Naive thymus-derived CD8-positive, alpha-beta T cell (primary cell): ENCODE data around the gene CHST3. TPM values are rescaled to one million over a fixed set of nuclear protein-coding genes. Genes with fewer than 3 reads are reported as not detected.
A peak's percentile ranks its signal among the peaks of the same experiment; 100 is the strongest.
"Not testable (repeated sequence)": the region's sequence is repeated elsewhere in the genome, so short reads cannot be mapped to it uniquely, and the experiment has no call there.

ENCODE experiments used
- ATAC-seq, 2 donors: fragments of 150-1000 bp; cut with Tn5 transposase in 1 of 2; sonication (Bioruptor Pico), chemical (Tn5 transposase) in 1 of 2; 1 replicate in 1 of 2; 2 replicates in 1 of 2; pipeline ENCODE4 v1.10.0; 2021; ENCODE audit warnings: mild to moderate bottlenecking in 2 of 2, moderate library complexity in 2 of 2
- POLR2A ChIA-PET: fragments of 350-600 bp; sonication (Branson Sonifier 250); formaldehyde crosslinking; loops from one replicate; lab custom pipeline; 2021; ENCODE audit warnings: antibody characterized with exemption; lab: Charles Lee
- DNase-seq, 10 donors: peaks; one replicate each; pipeline versions ENCODE4 v3.0.0 to v3.0.0-alpha.2; 2020 to 2022
- H3K27ac Mint-ChIP-seq, 10 donors: one replicate each; pipeline ENCODE4 v1.8.0; 2020 to 2022; ENCODE audit warnings: mild to moderate bottlenecking in 10 of 10, mixed read lengths in 10 of 10, moderate library complexity in 4 of 10, inconsistent platforms in 1 of 10
- H3K27me3 Mint-ChIP-seq, 5 donors: one replicate each; pipeline ENCODE4 v1.8.0; 2021 to 2022; ENCODE audit warnings: mixed read lengths in 5 of 5
- H3K36me3 Mint-ChIP-seq, 3 donors: one replicate each; pipeline ENCODE4 v1.8.0; 2020 to 2022; ENCODE audit warnings: mixed read lengths in 3 of 3, mild to moderate bottlenecking in 2 of 3, inconsistent platforms in 1 of 3
- H3K4me1 Mint-ChIP-seq, 4 donors: one replicate each; pipeline ENCODE4 v1.8.0; 2021 to 2022; ENCODE audit warnings: mixed read lengths in 4 of 4
- H3K4me3 Mint-ChIP-seq, 10 donors: one replicate each; pipeline ENCODE4 v1.8.0; 2020 to 2022; ENCODE audit warnings: mild to moderate bottlenecking in 10 of 10, mixed read lengths in 10 of 10, moderate library complexity in 6 of 10, inconsistent platforms in 1 of 10
- H3K9me3 Mint-ChIP-seq, 9 donors: one replicate each; pipeline ENCODE4 v1.8.0; 2020 to 2022; ENCODE audit warnings: mixed read lengths in 9 of 9, mild to moderate bottlenecking in 3 of 9, inconsistent platforms in 1 of 9, moderate library complexity in 1 of 9
- polyA plus RNA-seq, 3 donors: library from polyadenylated mRNA; unstranded; fragments of 300-500 nt; fragmentation: Illumina TruSeq; gene quantifications; one replicate each; pipeline ENCODE4 v1.2.3, GENCODE V29; 2021
- total RNA-seq, 8 experiments: library from RNA in 2 of 8; stranded (reverse) in 2 of 8; gene quantifications; one replicate each; pipeline ENCODE4 v1.2.3 and lab custom pipeline; 2021 to 2026

Gene CHST3
- total and polyA plus RNA-seq, 5 experiments from 2014 or later: not detected

DNA sequence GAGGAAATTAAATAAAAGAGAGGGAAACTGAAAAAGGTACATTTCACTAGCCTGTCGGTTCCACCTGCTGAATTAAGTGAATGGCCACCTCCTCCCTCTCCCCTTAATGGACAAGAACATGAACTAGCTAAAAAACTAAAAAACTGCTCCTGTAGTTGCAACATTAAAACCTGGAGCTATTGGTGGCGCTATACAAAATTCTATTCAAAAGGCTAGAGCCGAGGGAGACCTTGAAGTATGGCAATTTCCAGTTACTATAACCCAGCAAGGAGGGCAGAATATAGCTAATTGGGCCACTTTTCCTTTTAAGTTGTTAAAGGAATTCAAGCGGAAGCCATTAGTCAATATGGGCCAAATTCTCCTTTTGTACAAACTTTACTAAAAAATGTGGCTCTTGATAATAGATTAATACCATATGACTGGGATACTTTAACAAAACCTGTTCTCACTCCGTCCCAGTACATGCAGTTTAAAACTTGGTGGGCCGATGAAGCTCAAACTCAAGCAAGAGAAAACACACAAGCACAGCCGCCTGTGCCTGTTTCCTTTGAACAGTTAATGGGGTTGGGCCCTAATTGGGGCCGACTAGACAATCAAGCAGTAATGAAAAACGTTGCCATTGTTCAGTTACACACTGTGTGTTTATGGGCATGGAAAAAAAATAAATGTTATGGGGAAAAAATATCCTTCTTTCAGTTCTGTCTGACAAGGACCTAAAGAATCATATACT, 6.5 kb upstream of the CHST3 start:
- POLR2A ChIA-PET: no interaction called here
- peaks cover 0 to 3% (median 1%) of the 10 kb centered on the region in 4 donors for H3K4me1 Mint-ChIP-seq
- ATAC-seq (no peak), DNase-seq (no peak)
- H3K27me3 Mint-ChIP-seq: peaks cover 9 to 21% (median 12%) of the 10 kb centered on the region in 5 donors
- peaks cover 0 to 18% (median 11%) of the 10 kb centered on the region in 9 donors for H3K9me3 Mint-ChIP-seq
- H3K36me3 Mint-ChIP-seq: peaks cover 0 to 5% (median 0%) of the 10 kb centered on the region in 3 donors
- no peak overlapping the region for H3K27ac Mint-ChIP-seq
- no peak overlapping the region for H3K4me3 Mint-ChIP-seq

DNA sequence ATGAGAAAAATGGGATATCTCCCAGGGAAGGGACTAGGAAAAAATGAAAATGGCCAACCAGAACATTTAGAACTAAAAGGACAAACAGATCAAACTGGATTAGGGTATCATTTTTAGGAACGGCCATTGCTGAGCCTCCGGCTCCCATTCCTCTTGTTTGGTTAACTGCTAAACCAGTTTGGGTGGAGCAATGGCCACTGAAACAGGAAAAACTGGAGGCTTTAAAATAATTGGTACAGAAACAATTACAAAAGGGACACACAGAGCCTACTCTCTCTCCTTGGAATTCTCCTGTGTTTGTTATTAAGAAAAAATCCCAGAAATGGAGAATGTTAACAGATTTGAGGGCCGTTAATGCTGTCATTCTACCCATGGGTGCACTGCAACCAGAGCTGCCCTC, 4.7 kb upstream of the CHST3 start:
- POLR2A ChIA-PET: no interaction called here
- Mint-ChIP-seq H3K4me3 (no peak overlapping the region), H3K27me3 (peaks cover 9 to 26% (median 21%) of the 10 kb centered on the region in 5 donors), H3K27ac (no peak overlapping the region), H3K36me3 (peaks cover 0 to 4% (median 0%) of the 10 kb centered on the region in 3 donors), H3K4me1 (peaks cover 0 to 3% (median 1%) of the 10 kb centered on the region in 4 donors), H3K9me3 (peaks cover 0 to 17% (median 10%) of the 10 kb centered on the region in 9 donors)
- ATAC-seq (no peak), DNase-seq (no peak)

DNA sequence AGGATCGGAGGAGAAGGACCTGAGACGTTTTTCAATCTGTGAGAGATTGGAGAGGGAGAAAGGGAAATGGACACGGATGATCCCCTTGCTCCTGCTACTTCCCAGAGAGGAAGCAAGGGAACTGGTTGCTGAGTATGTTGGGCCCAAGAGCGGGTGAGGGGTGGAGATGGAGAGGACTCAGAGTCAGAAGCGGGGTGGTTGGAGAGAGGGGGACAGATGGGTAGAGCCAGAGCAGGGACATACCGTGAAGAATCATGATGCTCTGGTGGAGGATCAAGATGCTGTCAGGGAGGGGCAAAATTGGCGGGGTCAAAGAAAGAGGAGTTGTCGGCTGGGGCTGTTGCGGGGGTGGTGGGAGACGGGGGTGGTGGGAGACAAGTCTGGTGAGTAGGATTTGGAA, 2.4 kb upstream of the CHST3 start:
- peak overlapping the region in 1 of 10 donors; percentile 44 for H3K27ac Mint-ChIP-seq
- ATAC-seq: no peak
- no peaks in the 10 kb centered on the region for H3K36me3 Mint-ChIP-seq
- H3K27me3 Mint-ChIP-seq: peaks cover 15 to 49% (median 38%) of the 10 kb centered on the region in 5 donors
- peaks cover 0 to 5% (median 0%) of the 10 kb centered on the region in 9 donors for H3K9me3 Mint-ChIP-seq
- peak overlapping the region in 1 of 10 donors; percentile 39 for H3K4me3 Mint-ChIP-seq
- peaks cover 4 to 12% (median 9%) of the 10 kb centered on the region in 4 donors for H3K4me1 Mint-ChIP-seq
- POLR2A ChIA-PET: no interaction called here
- DNase-seq: no peak

DNA sequence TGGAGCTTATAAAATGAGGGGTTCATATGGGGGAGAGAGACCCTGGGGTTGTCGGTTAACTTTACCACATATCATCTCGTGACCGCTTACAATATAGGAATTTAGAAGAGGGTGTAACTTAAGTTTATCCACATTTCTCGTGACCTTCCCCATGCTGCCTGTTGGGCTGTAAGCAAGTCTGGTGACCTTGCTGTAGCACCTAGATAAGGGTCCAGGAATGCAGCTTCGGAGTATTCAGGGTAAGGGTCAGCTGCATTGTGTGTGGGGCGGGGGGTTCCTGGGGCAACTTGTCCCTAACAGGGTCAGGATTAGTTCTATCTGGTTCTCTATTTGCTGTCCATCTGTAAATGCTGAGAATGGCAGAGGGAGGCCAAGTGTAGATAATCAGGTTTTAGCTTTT, 1.3 kb upstream of the CHST3 start:
- Mint-ChIP-seq H3K9me3 (peaks cover 0 to 4% (median 0%) of the 10 kb centered on the region in 9 donors), H3K36me3 (no peaks in the 10 kb centered on the region), H3K27ac (no peak overlapping the region), H3K4me1 (peaks cover 4 to 12% (median 9%) of the 10 kb centered on the region in 4 donors), H3K27me3 (peaks cover 19 to 57% (median 43%) of the 10 kb centered on the region in 5 donors), H3K4me3 (peak overlapping the region; percentile 22 to 74 (median 55))
- POLR2A ChIA-PET: interaction anchor here (0.7 kb wide), 1 partner anchor 15 kb away, joined by 3 read pairs; no protein-coding TSS in a partner anchor
- no peak for ATAC-seq
- no peak for DNase-seq

DNA sequence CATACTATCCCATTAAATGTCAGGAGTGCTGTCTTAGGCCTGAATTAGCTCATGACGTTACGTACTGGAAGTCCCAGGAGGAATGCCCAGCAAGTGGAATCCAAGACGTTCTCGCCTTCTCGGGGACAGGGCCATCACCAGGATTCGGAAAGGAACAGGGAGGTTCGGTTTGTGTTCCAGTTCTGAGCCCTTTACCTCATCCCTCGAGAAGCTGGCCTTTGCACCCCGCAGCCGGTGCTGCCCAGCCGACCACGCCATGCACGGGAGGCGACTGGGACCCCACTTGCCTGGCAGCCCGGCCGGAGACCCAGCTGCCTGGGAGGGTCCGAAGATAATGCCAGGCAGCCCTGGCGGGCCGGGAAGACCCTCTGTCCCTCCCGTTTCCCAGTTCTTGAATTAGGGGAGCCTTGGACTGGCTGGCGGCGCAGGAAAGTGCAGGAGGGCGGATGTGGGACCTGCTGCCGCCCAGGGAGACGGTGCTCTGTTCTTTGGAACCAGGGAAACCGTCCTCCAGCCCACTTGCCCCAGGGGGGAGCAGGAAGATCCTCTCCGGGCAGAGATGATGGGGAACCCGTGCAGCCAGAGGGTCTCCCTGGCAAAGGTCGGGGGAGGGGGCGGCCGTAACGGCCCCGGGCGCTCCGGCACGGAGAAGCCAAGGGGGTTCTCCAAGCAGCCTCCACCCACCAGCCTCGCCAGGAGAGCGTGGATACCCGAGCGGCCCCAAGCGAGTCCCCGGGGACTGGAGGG, 671 bp upstream of the CHST3 start:
- H3K36me3 Mint-ChIP-seq: no peaks in the 10 kb centered on the region
- ATAC-seq: no peak
- DNase-seq: no peak
- H3K27me3 Mint-ChIP-seq: peaks cover 20 to 57% (median 47%) of the 10 kb centered on the region in 5 donors
- H3K4me3 Mint-ChIP-seq: peak overlapping the region; percentile 22 to 74 (median 48)
- H3K27ac Mint-ChIP-seq: peak overlapping the region in 1 of 10 donors; percentile 18
- peaks cover 4 to 12% (median 9%) of the 10 kb centered on the region in 4 donors for H3K4me1 Mint-ChIP-seq
- H3K9me3 Mint-ChIP-seq: peaks cover 0 to 4% (median 0%) of the 10 kb centered on the region in 9 donors
- POLR2A ChIA-PET: no interaction called here

DNA sequence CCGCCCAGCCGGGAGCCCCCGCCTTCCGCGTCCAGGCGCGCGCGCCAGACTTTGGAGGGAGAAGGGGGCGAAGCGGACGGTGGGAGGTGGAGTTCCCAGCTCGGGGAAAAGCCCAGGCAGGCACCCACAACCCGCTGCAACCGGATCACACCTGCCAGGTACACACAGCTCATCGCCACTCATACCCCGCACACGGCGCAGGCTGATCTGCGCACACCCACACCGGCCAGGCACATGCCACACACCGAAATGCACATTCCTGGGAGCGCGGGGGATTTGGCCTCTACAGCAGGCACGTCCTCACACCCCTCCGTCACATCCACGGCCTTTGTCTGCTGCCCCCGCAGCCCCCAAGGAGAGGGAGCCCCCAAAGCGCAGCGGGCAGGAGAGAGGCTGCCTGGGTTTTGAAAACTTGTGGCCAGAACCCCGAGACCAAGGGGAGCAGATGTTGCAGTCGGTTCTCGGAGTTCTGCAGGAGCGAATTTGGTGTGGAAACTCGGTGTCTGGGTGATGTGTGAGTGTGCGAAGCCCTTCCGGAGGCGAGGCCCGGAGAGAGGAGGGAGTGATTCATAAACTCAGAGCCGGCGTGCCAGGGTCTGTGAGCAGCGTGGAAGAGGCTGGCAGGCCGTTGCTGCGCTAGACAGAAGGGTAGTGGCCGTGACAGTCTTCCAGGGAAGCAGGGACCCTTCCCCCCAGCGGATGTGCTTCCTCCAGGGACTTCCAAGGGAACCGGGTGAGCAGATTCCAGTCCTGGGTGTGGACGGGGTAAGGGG, 734 bp downstream of the CHST3 start:
- H3K4me1 Mint-ChIP-seq: peaks cover 4 to 12% (median 9%) of the 10 kb centered on the region in 4 donors
- H3K27me3 Mint-ChIP-seq: peaks cover 20 to 57% (median 47%) of the 10 kb centered on the region in 5 donors
- POLR2A ChIA-PET: no interaction called here
- peak overlapping the region; percentile 70 to 87 (median 80) for H3K4me3 Mint-ChIP-seq
- DNase-seq: peak in 4 of 10 donors; percentile 8 to 26 (median 14)
- peak overlapping the region in 3 of 10 donors; percentile 19 to 92 (median 56) for H3K27ac Mint-ChIP-seq
- peaks cover 0 to 4% (median 0%) of the 10 kb centered on the region in 9 donors for H3K9me3 Mint-ChIP-seq
- ATAC-seq: peak; percentile 62 to 80
- no peaks in the 10 kb centered on the region for H3K36me3 Mint-ChIP-seq

DNA sequence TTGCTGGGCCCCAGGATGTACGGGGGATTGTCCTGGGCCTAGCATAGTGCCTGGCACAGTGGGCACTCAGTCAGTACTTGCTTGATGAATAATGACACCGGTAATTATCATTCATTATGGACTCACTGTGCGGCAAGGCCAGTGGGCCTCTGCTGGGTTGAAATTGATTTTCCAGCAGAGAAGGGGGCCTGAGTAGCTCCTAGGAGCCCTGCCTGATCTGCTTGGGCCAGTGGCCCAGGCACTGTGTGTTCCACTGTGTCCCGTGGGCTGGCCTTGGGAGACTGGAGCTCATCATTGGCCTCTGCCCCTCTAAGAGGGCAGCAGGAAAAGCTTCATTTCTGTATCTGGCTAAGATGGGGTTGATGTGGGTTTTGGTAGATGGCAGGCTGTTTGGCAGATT, 1.4 kb downstream of the CHST3 start:
- Mint-ChIP-seq H3K27ac (peak overlapping the region in 1 of 10 donors; percentile 40), H3K36me3 (no peaks in the 10 kb centered on the region), H3K4me1 (peaks cover 4 to 12% (median 9%) of the 10 kb centered on the region in 4 donors), H3K27me3 (peaks cover 20 to 57% (median 46%) of the 10 kb centered on the region in 5 donors), H3K4me3 (peak overlapping the region; percentile 59 to 87 (median 80)), H3K9me3 (peaks cover 0 to 4% (median 0%) of the 10 kb centered on the region in 9 donors)
- POLR2A ChIA-PET: no interaction called here
- ATAC-seq: no peak
- no peak for DNase-seq

DNA sequence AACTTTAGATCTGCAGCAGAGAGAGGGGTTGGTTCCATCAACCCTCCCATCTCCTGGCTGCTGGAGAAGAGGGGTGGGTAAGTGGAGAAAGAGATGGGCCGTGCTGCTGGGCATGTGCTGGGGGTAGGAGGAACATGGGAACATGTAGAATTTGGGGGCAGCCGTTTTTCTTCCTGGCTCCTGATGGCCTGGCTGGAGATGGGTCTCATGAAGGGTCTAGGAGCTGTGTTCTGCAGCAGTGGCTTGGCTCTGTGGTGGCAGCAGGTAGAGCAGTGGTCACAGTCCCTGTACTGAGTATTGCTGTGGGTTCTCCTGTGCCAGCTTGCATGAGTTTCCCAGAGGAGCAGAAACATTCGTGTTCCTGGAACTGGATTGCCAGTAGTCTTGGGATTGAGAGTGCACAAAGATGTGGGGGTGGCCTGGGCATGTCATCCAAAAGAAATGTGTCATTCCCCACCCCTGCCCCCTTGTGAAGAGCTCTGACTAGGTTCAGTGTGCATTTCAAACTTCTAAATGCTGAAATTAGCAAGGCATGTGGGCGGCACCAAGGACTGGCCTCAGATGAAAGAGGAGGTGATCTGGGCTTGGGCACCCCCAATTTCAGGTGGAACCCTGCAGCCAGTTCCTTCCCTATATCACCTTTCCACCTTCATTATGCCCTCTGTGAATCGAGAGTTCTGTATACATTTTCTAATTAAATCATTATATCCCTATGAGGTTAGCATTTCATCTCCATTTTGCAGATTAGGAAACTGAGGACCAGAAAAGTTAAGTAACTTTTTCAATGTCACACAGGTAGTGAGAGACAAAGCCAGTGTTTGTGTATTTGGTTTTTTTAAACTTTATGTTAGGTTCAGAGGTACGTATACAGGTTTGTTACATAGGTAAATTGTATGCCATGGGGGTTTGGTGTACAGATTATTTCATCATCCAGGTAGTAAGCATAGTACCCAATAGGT, 2.1 kb downstream of the CHST3 start:
- H3K4me1 Mint-ChIP-seq: peaks cover 4 to 12% (median 9%) of the 10 kb centered on the region in 4 donors
- ATAC-seq: no peak
- peak overlapping the region in 8 of 10 donors; percentile 28 to 80 (median 56) for H3K4me3 Mint-ChIP-seq
- peaks cover 20 to 55% (median 46%) of the 10 kb centered on the region in 5 donors for H3K27me3 Mint-ChIP-seq
- no peaks in the 10 kb centered on the region for H3K36me3 Mint-ChIP-seq
- H3K27ac Mint-ChIP-seq: no peak overlapping the region
- no peak for DNase-seq
- peaks cover 0 to 4% (median 0%) of the 10 kb centered on the region in 9 donors for H3K9me3 Mint-ChIP-seq
- POLR2A ChIA-PET: no interaction called here

DNA sequence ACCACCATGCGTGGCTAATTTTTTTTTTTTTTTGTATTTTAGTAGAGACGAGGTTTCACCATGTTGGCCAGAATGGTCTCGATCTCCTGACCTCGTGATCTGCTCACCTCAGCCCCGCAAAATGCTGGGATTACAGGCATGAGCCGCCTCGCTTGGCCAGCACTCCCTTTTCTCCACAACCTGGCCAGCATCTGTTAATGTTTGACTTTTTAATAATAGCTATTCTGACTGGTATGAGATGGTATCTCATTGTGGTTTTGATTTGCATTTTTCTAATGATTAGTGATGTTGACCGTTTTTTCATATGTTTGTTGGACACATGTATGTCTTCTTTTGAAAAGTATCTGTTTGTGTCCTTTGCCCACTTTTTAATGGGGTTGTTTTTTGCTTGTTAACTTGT, 3.8 kb downstream of the CHST3 start:
- Mint-ChIP-seq H3K27me3 (peaks cover 11 to 39% (median 31%) of the 10 kb centered on the region in 5 donors), H3K4me1 (peaks cover 6 to 12% (median 9%) of the 10 kb centered on the region in 4 donors)
- DNase-seq, H3K4me3 Mint-ChIP-seq, ATAC-seq, H3K36me3 Mint-ChIP-seq, H3K9me3 Mint-ChIP-seq, H3K27ac Mint-ChIP-seq: not testable (repeated sequence)
- POLR2A ChIA-PET: interaction anchor here (0.6 kb wide), 1 partner anchor 70 kb away, joined by 5 read pairs; no protein-coding TSS in a partner anchor

DNA sequence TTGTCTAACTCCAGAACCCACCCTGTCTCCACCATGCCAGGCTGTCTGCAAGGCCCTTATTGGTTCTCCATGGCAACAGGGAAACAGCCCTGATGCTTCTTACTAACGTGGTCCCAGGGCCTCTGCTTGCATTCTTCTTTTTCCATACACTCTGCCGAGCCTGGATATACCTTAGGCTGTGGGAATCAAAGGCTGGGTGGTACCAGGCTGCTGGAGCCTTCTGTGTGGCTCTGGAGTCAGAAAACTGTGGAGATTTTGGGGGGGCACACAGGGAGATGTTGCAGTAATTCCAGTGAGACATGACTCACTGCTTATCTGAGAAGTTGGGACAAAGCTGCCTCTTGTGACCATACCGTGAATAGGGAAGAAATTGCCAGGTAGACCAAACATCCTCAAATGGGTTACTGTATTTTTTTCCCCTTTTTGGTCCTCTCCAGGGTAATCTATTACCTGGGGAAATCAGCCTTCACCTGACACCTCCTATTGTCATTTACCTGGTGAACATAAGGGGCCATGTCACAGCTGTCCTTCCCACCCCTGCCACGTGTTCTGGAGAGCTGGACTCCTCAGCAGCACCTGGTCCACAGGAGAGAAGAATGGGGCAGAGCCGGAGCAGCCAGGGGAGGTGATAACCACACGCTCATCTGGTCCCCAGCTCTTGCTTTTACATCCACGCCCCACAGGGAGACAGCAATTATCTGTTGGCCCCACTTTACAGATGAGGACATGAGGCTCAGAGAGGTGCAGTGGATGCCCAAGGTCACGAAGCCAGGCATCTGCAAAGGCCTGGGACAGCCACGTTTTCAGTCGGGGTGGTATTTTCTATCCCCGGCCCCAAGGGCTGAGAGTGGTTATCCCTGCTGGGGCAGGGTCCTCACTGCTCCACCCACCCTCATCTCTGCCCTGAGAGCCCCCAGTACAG, 4.6 kb downstream of the CHST3 start:
- no peak overlapping the region for H3K27ac Mint-ChIP-seq
- no peak for ATAC-seq

More for the DNA sequence above, 4.6 kb downstream of the CHST3 start:
- H3K27me3 Mint-ChIP-seq: peaks cover 10 to 32% (median 28%) of the 10 kb centered on the region in 5 donors
- no peaks in the 10 kb centered on the region for H3K36me3 Mint-ChIP-seq
- peaks cover 0 to 2% (median 0%) of the 10 kb centered on the region in 9 donors for H3K9me3 Mint-ChIP-seq
- no peak for DNase-seq
- POLR2A ChIA-PET: interaction anchor here (0.6 kb wide), 1 partner anchor 70 kb away, joined by 5 read pairs; no protein-coding TSS in a partner anchor
- H3K4me1 Mint-ChIP-seq: peaks cover 10 to 18% (median 12%) of the 10 kb centered on the region in 4 donors
- H3K4me3 Mint-ChIP-seq: no peak overlapping the region
